Prostate gland (tissue), 2 donors: ENCODE measurements around the gene C3orf20.

ENCODE experiments used
- POLR2AphosphoS5 ChIP-seq: sonication (generic); formaldehyde crosslinking; IDR thresholded peaks from one replicate; pipeline ENCODE4 v1.6.1; 2017; ENCODE audit warnings: antibody characterized with exemption
- TF ChIP-seq, protein P1 (sequence below), 4 experiments: fragments of 200-600 bp in 2 of 4; fragments of 450-650 bp in 2 of 4; sonication (generic) in 2 of 4; IDR thresholded peaks; 1 replicate in 3 of 4; 2 replicates in 1 of 4; pipeline ENCODE4 v1.5.1; 2016 to 2019; ENCODE audit warnings: antibody characterized with exemption in 4 of 4, mild to moderate bottlenecking in 2 of 4, moderate library complexity in 2 of 4

DNA sequence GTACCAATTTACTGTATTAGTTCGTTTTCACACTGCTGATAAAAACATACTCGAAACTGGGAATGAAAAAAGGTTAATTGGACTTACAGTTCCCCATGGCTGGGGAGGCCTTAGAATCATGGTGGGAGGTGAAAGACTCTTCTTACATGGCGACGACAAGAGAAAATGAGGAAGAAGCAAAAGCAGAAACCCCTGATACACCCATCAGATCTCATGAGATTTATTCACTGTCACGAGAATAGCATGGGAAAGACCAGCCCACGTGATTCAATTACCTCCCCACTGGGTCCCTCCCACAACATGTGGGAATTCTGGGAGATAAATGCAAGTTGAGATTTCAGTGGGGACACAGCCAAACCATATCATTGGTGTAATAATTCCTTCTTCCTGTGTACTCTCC lies 69.6 kb downstream of the C3orf20 start:
- TF ChIP-seq, protein P1, sequence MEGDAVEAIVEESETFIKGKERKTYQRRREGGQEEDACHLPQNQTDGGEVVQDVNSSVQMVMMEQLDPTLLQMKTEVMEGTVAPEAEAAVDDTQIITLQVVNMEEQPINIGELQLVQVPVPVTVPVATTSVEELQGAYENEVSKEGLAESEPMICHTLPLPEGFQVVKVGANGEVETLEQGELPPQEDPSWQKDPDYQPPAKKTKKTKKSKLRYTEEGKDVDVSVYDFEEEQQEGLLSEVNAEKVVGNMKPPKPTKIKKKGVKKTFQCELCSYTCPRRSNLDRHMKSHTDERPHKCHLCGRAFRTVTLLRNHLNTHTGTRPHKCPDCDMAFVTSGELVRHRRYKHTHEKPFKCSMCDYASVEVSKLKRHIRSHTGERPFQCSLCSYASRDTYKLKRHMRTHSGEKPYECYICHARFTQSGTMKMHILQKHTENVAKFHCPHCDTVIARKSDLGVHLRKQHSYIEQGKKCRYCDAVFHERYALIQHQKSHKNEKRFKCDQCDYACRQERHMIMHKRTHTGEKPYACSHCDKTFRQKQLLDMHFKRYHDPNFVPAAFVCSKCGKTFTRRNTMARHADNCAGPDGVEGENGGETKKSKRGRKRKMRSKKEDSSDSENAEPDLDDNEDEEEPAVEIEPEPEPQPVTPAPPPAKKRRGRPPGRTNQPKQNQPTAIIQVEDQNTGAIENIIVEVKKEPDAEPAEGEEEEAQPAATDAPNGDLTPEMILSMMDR (IDR thresholded peaks at IDR 0.05), result no peak
- TF ChIP-seq POLR2AphosphoS5, result no peak
